ENCODE measurements around the gene SORCS2.

Gene SORCS2

DNA sequence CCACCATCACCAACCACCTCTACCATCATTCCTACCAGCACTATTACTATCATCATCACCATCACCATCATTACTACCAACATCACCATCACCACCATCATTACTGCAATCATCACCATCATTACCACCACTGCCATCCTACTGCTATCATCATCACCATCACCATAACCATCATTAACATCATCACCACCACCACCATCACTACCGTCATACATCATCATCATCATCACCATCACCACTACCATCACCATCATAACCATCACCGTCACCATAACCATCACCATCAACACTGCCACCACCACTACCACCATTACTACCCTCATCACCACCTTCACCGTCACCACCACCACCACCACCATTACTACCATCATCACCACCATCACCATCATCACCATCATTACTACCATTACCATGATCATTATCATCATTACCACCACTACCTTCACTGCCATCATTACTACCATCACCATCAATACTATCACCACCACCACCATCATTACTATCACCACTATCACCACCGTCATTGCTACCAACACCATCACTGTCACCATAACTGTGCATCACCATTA lies 170.6 kb downstream of the SORCS2 start:
- no peak for DNase-seq

GRCh38 chr4:7364979-7365378 lies 172.6 kb downstream of the SORCS2 start:
- DNase-seq: no peak

- no peak for DNase-seq
Observed at GRCh38 chr4:7365462-7366179, 173.3 kb downstream of the SORCS2 start.

DNA sequence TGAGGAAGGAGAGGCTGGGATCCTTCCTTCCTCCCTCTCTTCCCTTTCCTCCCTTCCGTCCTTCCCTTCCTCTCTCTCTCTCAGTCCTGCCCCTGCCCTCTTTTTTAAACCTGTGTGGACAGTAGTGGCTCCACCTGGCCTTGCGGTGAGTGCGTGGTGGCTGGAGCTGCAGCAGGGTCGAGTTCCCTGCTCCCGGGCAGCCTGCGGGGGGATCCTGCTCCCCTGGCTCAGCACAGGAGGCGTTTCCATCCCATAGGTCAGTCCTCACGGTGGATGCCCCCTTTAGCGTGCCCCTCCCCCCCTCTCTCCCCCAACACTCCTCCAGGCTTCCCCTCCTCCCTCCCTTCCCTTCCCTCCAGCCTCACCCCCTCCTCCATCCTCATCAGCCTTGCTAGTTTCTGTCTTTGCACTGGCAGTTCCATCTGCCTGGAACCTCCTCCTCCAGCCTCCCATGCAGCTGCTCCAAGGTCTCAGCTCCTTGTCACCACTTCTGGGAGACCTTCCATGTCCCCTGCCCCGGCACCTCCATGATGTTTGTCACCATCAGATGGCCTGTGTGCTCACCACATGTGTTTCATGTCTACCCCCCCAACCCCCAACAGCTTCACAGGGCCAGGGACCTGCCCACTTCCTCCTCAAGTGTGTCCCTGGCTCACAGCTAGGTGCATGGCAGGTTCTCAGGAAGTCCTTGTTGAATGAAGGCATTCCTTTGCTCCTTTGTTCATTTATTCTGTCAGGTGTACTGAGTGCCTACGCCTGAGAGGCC lies 174.0 kb downstream of the SORCS2 start:
- no peak for DNase-seq

DNA sequence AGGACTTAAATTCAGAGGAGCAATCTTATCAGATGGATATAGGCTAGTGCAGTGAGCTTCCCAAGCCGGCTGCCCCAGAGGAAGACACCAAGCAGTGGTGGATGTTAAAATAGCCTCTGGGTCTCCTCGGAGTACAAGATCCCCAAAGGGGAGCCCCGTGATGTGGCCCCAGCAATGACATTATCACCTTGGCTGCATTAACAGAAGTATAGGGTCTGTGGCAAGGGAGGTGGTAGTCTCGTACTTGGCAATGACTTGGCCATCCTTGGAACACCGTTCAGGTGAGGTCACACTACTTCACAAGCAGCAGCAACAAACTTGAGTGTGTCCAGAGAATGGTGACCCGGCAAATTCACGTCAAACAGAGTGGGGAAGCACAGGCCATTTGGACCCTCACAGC lies 174.6 kb downstream of the SORCS2 start:
- no peak for DNase-seq

DNA sequence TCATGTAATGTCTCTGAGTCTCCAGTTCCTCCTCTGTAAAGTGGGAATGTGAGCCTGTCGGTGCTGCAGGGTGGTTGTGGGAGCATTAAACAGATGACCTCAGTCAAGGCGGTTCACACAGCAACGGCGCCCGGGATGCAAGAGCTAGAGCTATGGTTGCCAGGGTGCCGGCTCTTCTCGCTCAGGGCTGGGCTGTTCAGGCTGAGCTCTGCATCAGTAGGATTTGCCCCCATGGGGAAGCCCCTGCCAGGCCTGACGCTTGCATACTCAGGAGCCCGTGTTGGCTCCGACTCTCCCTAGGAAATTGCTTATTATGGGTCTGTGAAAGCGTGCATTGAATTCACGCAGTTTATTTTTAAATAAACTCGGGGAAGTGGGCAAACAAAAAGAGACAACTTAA lies 175.1 kb downstream of the SORCS2 start:
- no peak for DNase-seq

- DNase-seq: no peak
Observed at GRCh38 chr4:7367864-7368277, 175.5 kb downstream of the SORCS2 start.

- DNase-seq: no peak
Observed at GRCh38 chr4:7368296-7368695, 176.0 kb downstream of the SORCS2 start.

- no peak for DNase-seq
Observed at GRCh38 chr4:7369511-7369910, 177.2 kb downstream of the SORCS2 start.

- no peak for DNase-seq
Observed at GRCh38 chr4:7370038-7370437, 177.7 kb downstream of the SORCS2 start.

GRCh38 chr4:7371210-7371941 lies 179.0 kb downstream of the SORCS2 start:
- DNase-seq: no peak

GRCh38 chr4:7372673-7373072 lies 180.3 kb downstream of the SORCS2 start:
- DNase-seq: no peak

GRCh38 chr4:7374571-7374970 lies 182.2 kb downstream of the SORCS2 start:
- no peak for DNase-seq

- no peak for DNase-seq
Observed at GRCh38 chr4:7375427-7375826, 183.1 kb downstream of the SORCS2 start.

- no peak for DNase-seq
Observed at GRCh38 chr4:7377223-7377865, 185.0 kb downstream of the SORCS2 start.

- DNase-seq: no peak
Observed at GRCh38 chr4:7379186-7379585, 186.8 kb downstream of the SORCS2 start.

DNA sequence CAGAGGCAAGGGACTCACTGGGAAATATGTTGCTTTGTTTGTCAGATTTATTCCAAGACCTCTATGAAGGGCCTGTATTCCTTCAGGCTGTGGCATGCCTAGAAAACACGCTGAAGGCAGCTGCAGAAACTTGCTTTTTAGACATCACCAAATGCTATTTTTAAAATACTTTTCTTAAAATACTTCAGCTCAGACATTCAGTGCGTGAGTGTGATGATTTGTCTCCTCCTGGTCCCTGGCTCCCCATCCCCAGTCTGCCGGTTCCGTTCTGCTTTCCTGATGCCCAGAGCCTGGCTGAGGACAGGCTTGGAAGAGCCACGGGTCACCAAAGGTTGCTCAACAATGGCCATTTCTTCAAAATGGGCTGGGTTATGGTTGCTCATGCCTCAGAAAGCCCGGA lies 187.4 kb downstream of the SORCS2 start:
- no peak for DNase-seq

- no peak for DNase-seq
Observed at GRCh38 chr4:7381221-7381889, 189.0 kb downstream of the SORCS2 start.

- no peak for DNase-seq
Observed at GRCh38 chr4:7381890-7382633, 189.7 kb downstream of the SORCS2 start.

- DNase-seq: no peak
Observed at GRCh38 chr4:7382634-7383014, 190.3 kb downstream of the SORCS2 start.

DNA sequence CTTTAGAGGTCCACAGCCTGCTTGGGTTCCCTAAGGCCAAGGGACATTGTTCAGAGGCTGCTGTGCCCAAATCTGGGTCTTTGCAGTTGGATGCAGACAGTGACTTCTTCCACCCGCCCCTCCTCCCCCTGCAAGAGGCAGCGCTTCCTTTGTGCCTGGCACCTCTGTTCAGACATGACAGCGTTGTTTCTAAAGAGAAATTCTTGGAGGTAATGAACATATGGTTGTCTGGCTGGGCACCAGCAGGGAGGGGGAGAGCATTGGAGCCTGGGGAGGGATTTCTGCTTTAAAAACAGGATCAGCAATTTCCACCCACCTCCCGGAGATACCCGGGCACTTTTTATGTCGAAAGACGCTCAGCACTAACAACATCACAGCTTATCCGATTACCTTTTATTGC lies 190.9 kb downstream of the SORCS2 start:
- peak in 1 of 2 donors; percentile 11 for DNase-seq
